Endothelial cell (in vitro differentiated cells): Measurements from ENCODE around the gene LSM14B. TPM values are rescaled to one million over a fixed set of nuclear protein-coding genes. Genes with fewer than 3 reads are reported as not detected.

Experiments used
- DNase-seq: peaks from one replicate; pipeline ENCODE4 v3.0.0; 2021; ENCODE audit warnings: low spot score
- H3K27ac Mint-ChIP-seq: one replicate; pipeline ENCODE4 v1.8.0; 2021; ENCODE audit warnings: mixed read lengths, inconsistent platforms; ENCODE audit not compliant: unreplicated experiment
- H3K27me3 Mint-ChIP-seq: one replicate; pipeline ENCODE4 v1.8.0; 2021; ENCODE audit warnings: mild to moderate bottlenecking, moderate library complexity, mixed read lengths, inconsistent platforms; ENCODE audit not compliant: unreplicated experiment
- H3K36me3 Mint-ChIP-seq: one replicate; pipeline ENCODE4 v1.8.0; 2021; ENCODE audit warnings: mild to moderate bottlenecking, low read depth, mixed read lengths, inconsistent platforms; ENCODE audit not compliant: unreplicated experiment
- H3K4me1 Mint-ChIP-seq: one replicate; pipeline ENCODE4 v1.8.0; 2021; ENCODE audit warnings: mild to moderate bottlenecking, mixed read lengths, inconsistent platforms; ENCODE audit not compliant: unreplicated experiment
- H3K4me3 Mint-ChIP-seq: one replicate; pipeline ENCODE4 v1.8.0; 2021; ENCODE audit warnings: mild to moderate bottlenecking, mixed read lengths, inconsistent platforms; ENCODE audit not compliant: unreplicated experiment
- H3K9me3 Mint-ChIP-seq: one replicate; pipeline ENCODE4 v1.8.0; 2021; ENCODE audit warnings: mixed read lengths, inconsistent platforms; ENCODE audit not compliant: unreplicated experiment
- CTCF ChIP-seq: fragments of 200-600 bp; sonication (generic); IDR thresholded peaks from one replicate; pipeline ENCODE4 v1.5.0; 2021; ENCODE audit warnings: antibody characterized with exemption; ENCODE audit not compliant: unreplicated experiment
- total RNA-seq: library from RNA; stranded (reverse); fragmentation: NEBNext Ultra II Directional; extraction: Animal tissue kit (Norgen Biotek cat#: 25700); gene quantifications from one replicate; pipeline ENCODE4 v1.2.1, GENCODE V29; 2021; ENCODE audit not compliant: unreplicated experiment

The LSM14B gene
- total RNA-seq, 1 donor from 2014 or later, result 35.3 TPM

DNA sequence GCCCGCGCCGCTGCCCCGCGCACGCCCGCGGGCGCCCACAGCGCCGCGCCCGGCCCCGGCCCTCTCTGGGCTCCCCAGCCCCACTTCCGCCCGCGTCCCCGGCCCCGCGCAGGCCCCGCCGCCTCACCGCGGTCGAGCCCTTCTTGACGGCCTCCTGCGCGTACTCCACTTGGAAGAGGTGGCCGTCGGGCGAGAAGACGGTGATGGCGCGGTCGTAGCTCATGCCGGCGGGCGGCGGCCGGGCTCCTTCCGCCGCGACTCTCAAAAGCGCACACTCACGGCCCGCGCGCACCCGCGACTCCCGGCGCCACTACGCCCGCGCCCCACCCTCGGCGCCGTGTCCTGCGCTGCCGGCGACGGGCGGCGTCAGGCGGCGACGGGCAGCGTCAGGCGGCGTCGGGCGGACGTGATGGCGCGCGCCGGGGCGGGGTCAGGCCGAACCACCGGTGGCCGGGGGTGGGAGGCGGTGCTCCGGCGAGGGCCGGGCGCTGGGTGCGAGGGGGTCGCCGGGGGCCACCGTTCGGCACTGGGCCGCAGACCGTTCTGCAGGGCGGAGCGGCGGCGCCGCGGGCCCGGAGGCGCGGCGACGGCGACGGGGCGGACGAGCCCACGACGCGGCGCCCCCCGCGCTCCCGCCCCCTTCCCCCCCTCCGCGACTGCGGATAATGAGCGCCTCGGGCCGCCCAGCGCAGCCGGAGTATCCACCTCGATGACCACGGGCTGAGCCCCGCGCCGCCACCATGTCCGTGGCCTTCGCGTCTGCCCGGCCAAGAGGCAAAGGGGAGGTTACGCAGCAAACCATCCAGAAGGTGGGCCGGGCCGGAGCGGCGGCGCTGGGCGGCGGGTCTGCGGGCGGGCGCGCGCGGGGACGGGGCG is 21.0 kb downstream of the LSM14B start, which contains the start of the genes PSMA7 and SS18L1:
Gene PSMA7, minus strand, starts transcription at position 314 of the 876 bp plus-strand sequence. Its CDS starts 91 bp downstream, at position 223.
Gene SS18L1, plus strand, starts transcription at position 689 of the 876 bp plus-strand sequence. Its CDS starts 52 bp downstream, at position 741.
- peaks cover 22% of the 10 kb centered on the region for H3K36me3 Mint-ChIP-seq
- peaks cover 22% of the 10 kb centered on the region for H3K27me3 Mint-ChIP-seq
- H3K4me1 Mint-ChIP-seq, result peaks cover 31% of the 10 kb centered on the region
- peak within 1 kb of the TSS; percentile 98 for H3K4me3 Mint-ChIP-seq
- no peaks in the 10 kb centered on the region for H3K9me3 Mint-ChIP-seq
- TF ChIP-seq CTCF, result no peak
- DNase-seq, result peak; percentile 86
- peak within 1 kb of the TSS; percentile 95 for H3K27ac Mint-ChIP-seq

- H3K4me3 Mint-ChIP-seq, result peak overlapping the region; percentile 96
- H3K27me3 Mint-ChIP-seq, result peaks cover 22% of the 10 kb centered on the region
- H3K36me3 Mint-ChIP-seq, result peaks cover 15% of the 10 kb centered on the region
- peaks cover 34% of the 10 kb centered on the region for H3K4me1 Mint-ChIP-seq
- no peak for TF ChIP-seq CTCF
- peak overlapping the region; percentile 75 for H3K27ac Mint-ChIP-seq
- H3K9me3 Mint-ChIP-seq, result no peaks in the 10 kb centered on the region
- peak; percentile 53 for DNase-seq
Observed at GRCh38 chr20:62143957-62144825, 21.9 kb downstream of the LSM14B start.

- peaks cover 24% of the 10 kb centered on the region for H3K27me3 Mint-ChIP-seq
- peaks cover 9% of the 10 kb centered on the region for H3K36me3 Mint-ChIP-seq
- no peak for DNase-seq
- peak overlapping the region; percentile 52 for H3K4me3 Mint-ChIP-seq
- H3K4me1 Mint-ChIP-seq, result peaks cover 33% of the 10 kb centered on the region
- H3K9me3 Mint-ChIP-seq, result no peaks in the 10 kb centered on the region
- no peak for TF ChIP-seq CTCF
- no peak overlapping the region for H3K27ac Mint-ChIP-seq
Observed at GRCh38 chr20:62145688-62146018, 23.4 kb downstream of the LSM14B start.

- no peak for TF ChIP-seq CTCF
- H3K4me1 Mint-ChIP-seq, result peaks cover 31% of the 10 kb centered on the region
- peaks cover 22% of the 10 kb centered on the region for H3K27me3 Mint-ChIP-seq
- DNase-seq, result no peak
- no peak overlapping the region for H3K27ac Mint-ChIP-seq
- no peaks in the 10 kb centered on the region for H3K9me3 Mint-ChIP-seq
- peak overlapping the region; percentile 52 for H3K4me3 Mint-ChIP-seq
- peaks cover 9% of the 10 kb centered on the region for H3K36me3 Mint-ChIP-seq
Observed at GRCh38 chr20:62146019-62146755, 23.9 kb downstream of the LSM14B start.
